ENCODE data around the gene TMEM116.
A peak's percentile ranks its signal among the peaks of the same experiment; 100 is the strongest.
"Not testable (repeated sequence)": the region's sequence is repeated elsewhere in the genome, so short reads cannot be mapped to it uniquely, and the experiment has no call there.

The TMEM116 gene

DNA sequence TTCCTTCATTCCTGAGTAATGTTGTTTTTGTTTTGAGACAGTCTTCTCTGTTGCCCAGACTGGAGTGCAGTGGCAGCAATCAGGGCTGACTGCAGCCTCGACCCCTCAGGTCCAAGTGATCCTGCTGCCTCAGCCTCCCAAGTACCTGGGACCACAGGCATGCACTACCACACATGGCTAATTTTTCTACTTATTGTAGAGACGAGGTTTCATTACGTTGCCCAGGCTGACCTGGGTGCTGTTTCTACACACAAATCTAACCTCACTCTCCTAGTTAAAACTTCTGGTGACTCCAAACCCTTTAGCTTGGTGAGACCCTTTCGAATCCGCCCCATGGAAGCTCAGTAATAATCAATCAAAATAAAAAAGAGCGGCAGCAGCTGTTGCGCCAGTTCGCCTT lies 1.3 kb downstream of the TMEM116 start:
- intact Hi-C loops (cut with DNase I): loop anchor here (5.0 to 10.0 kb wide), 3 partner anchors 93 to 371 kb away; partner anchors contain the start of genes HECTD4, MAPKAPK5 and NAA25
- DNase-seq: no peak

DNA sequence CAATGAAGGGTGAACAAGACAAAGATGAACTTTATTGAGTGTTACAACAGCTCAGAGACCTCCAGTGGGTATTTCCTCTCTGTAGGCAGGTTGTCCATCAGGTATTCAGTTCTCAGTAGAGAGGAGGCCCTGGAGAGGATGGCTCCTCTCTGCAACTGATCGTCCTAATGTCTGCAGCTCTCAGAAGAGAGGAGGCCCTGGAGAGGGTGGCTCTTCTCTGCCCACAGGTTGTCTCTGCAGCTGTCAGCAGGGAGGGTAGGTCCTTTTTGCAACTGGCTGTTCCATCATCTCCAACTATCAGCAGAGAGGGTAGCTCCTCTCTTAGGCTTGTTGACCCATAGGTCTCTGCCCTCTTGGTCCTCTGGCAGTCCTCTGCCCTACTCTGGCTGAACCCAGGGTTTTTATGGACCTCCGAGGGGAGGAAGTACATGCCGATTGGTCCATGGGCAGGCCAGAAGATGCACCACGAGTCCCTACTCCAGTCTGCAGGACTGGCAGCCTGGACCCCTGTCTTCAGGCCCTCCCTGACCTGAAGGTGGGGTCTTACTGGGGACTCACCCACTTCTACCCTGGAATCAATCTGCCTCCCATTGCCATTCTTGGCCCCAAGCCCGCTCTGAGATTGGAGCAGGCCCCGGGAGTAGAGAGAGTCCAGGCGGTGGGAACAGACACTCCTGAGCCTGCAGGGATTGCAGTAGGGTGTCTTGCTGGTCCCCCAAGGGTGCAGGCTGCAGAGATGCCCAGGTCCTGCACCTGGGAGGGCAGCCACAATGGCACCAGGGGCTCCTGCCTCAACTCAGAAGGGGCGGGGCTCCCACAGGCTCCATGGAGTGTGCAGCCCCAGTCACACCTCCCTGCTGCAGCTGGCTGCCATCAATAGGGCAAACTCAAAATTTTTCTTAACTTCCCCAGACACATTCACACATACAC lies 2.3 kb downstream of the TMEM116 start:
- intact Hi-C loops (cut with DNase I): loop anchor here (5.0 to 10.0 kb wide), 3 partner anchors 94 to 372 kb away; partner anchors contain the start of genes HECTD4, MAPKAPK5 and NAA25

DNA sequence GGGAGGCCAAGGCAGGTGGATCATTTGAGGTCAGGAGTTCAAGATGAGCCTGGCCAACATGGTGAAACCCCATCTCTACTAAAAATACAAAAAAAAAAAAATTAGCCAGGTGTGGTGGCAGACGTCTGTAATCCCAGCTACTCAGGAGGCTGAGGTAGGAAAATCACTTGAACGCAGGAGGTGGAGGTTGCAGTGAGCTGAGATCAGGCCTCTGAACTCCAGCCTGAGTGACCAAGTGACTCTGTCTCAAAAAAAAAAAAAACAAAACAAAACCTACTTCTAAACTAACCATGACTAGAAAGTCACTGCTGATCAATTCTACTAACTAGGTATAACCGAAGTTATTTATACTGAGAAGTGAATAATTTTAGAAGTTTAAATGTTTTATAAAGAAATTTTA lies 3.4 kb downstream of the TMEM116 start:
- intact Hi-C loops (cut with DNase I): not testable (repeated sequence)

More for the DNA sequence above, 2.3 kb downstream of the TMEM116 start:
- DNase-seq: no peak

DNA sequence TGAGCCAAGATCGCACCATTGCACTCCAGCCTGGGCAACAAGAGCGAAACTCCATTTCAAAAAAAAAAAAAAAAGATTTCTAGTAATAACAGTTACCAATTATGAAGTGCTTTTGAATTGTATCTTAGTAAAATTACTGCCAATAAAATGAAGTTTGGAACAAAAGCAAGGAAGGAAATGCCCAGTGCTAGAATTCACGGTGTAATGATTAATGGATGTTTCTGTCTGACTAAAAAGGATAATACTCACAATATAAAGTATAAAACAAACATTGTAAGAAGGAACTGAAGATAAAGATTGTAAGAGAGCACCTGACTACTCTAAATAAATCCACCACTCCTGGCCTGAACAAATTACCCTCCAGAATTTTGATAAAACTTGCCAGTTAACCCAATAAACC lies 4.0 kb downstream of the TMEM116 start:
- intact Hi-C loops (cut with DNase I): no loop called here
- no peak for DNase-seq

More for the DNA sequence above, 3.4 kb downstream of the TMEM116 start:
- DNase-seq: not testable (repeated sequence)

DNA sequence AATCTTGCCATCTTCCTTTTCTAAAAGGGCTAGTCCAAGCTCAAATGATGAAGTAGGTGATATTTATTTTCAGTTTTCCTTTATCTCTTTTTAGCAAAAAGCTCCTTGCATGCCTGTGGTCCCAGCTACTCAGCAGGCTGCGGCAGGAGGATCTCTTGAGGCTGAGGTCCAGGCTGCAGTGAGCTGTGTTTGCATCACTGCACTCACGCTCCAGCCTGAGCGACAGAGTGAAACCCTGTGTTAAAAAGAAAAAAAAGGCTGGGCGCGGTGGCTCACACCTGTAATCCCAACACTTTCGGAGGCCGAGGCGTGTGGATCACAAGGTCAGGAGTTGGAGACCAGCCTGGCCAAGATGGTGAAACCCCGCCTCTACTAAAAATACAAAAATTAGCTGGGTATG lies 5.0 kb downstream of the TMEM116 start:
- no peak for DNase-seq
- intact Hi-C loops (cut with DNase I): no loop called here

DNA sequence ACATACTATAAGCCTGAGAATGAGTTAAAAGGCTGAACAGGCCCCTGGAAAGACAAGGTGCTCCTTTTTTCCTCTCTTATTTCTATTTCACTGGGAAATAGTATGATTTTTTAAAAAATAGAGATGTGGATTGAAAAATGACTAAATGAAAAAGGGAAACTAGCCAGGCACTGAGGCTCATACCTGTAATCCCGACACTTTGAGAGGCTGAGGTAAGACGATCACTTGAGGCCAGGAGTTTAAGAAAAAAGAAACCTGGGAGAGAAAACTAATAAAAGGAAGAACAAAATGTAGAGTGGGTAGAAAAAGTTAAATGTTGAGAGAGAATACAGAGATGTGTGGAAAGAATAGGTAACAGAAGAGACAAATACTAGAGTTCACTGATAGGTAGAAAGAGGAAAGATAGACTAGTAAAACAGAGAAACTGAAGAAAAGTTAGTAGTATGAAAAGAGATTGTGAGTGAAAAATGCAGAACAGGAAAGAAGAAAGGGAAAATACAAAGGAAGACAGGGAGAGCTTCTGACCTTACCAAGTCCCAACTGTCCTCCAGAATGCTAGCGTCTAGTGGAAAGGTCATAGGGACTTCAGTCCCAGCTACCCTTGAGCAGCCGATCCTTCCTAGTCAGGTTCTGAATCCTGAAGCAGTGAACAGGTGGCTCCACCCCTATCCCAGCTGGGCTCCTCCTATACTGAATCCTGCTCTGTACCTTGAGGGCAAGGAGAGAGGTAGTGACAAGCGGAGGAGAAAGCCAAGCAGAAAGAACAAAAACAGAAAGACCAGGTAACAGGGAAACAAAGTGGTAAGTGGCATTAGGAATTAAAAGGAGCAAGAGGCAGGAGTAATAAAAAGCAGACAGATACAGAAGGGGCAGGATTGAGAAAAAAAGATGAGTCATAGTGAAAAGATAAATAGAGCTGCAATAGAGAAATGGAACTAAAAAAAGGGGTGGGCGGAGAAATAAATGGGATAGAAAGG lies 7.3 kb downstream of the TMEM116 start:
- DNase-seq: peak in 9 of 42 donors; percentile 11 to 52 (median 31)
- intact Hi-C loops (cut with DNase I): no loop called here

DNA sequence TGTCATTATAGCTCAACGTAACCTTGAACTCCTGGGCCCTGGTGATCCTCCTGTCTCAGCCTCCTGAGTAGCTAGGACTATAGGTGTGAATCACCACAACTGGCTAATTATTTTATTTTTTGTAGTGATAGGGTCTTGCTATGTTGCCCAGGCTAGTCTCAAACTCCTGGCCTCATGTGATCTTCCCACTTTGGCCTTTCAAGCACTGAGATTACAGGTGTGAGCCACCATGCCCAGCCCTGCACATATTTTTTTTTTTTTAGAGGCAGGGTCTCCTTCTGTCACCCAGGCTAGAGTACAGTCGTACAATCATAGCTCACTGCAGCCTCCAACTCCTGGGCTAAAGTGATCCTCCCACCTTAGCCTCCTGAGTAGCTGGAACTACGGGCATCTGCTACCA lies 8.9 kb downstream of the TMEM116 start:
- intact Hi-C loops (cut with DNase I): no loop called here

DNA sequence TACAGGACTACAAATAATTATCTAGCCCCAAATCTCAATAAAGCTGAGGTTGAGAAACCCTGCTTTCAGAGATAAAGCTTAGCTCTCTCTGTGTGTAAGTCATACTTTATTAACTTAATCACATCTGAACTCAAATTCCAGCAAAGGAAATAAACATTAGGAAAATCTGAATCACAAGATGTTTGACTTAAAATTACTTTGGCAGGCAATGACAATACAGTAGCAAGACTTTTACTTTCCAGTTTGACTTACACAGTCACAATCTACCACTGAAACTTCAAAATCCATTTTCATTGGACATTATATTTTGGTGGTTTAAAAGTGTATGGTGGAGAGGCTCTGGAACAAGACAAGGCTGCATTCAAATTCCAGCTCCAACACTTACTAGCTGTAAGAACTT lies 11.4 kb downstream of the TMEM116 start:
- intact Hi-C loops (cut with DNase I): no loop called here
- no peak for DNase-seq

More for the DNA sequence above, 8.9 kb downstream of the TMEM116 start:
- DNase-seq: no peak

DNA sequence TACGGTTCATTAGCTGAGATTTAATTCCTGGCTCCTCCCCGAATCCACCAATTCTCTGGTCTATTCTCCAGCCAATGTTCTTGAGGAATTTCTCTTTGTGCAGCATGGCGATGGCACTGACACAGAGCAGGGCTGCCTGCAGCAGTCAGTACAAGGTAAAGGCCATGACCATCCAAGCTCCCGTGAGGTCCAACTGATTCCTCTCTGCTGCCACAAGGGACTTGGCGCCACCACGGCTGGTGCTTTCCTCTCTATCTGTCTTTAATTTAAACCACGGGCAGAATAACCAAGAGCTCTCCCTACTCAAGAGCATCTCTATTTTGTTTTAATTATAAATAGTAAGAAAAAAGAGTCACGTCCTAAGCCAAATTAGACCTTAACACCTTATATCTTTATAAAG lies 12.1 kb downstream of the TMEM116 start:
- intact Hi-C loops (cut with DNase I): no loop called here
- no peak for DNase-seq

DNA sequence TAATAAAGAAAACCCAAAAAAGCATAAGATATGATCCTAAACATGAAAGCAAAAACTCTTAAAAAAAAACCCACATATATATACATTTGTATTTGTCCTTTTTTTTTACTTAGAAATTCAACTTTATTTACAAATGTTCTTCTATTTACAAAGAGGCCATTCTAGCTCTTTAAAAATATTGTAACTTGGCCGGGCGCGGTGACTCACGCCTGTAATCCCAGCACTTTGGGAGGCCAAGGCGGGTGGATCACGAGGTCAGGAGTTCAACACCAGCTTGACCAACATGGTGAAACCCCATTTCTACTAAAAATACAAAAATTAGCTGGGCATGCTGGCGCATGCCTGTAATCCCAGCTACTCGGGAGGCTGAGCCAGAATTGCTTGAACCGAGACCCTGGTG lies 13.8 kb downstream of the TMEM116 start:
- DNase-seq; intact Hi-C loops (cut with DNase I): not testable (repeated sequence)

DNA sequence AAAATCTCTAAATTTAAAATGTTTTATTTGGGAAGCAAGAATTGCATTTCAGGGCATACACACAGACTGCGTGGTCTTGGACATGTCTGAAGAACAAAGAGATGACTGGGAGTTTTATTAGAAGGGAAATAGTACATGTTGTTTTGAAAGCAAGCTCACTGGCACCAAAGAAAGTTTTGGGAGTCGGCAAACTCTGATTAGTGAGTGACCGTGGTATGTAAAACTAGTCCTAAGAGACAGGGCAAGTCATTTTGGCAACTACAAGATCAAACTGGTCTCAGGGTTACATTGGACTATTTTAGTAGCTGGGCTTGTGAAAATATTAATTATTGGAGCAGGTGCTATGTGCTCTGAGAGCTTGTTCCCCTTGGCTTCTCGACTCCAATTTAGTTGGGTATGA lies 14.9 kb downstream of the TMEM116 start:
- intact Hi-C loops (cut with DNase I): no loop called here
- DNase-seq: no peak

DNA sequence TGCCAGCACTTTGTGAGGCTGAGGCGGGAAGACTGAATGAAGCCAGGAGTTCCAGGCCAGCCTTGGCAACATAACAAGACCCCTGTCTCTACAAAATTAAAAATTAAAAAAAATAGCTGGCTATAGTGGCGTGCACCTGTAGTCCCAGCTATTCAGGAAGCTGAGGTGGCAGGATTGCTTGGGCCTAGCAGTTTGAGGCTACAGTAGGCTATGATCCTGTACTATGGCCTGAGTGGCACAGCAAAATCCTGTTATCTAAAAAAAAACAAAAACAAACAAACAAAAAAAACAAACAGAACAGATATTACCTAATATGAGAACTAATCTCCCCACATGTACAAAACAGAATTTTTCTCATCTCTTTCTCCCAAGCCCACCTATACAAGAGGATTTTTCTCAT lies 15.7 kb downstream of the TMEM116 start:
- intact Hi-C loops (cut with DNase I): no loop called here
- no peak for DNase-seq

DNA sequence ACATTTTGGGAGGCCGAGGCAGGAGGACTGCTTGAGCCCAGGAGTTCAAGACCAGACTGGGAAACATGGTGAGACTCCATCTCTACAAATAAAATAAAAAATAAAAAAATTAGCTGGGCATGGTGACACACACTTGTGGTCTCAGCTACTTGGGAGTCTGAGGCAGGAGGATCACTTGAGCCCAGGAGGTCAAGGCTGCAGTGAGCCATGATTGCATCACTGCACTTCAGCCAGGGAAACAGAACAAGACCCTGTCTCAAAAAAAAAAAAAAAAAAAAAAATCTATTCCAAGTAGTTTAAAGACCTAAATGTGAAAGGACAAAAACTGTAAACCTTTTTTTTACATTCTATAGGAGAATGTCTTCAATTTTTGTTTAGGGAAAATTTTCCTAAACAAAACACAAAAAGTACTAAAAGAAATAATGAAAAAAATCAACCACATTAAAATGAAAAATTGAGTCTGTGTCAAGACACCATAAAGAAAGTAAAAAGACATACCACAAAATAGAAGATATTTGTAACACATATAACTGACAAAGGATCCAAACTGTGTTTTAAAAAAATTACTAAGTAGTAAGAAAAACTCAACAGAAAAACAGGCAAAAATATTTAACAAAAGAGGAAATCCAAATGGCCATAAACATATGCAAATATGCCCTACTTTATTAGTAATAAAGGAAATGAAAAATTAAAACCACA lies 17.0 kb downstream of the TMEM116 start:
- intact Hi-C loops (cut with DNase I): no loop called here
- no peak for DNase-seq

DNA sequence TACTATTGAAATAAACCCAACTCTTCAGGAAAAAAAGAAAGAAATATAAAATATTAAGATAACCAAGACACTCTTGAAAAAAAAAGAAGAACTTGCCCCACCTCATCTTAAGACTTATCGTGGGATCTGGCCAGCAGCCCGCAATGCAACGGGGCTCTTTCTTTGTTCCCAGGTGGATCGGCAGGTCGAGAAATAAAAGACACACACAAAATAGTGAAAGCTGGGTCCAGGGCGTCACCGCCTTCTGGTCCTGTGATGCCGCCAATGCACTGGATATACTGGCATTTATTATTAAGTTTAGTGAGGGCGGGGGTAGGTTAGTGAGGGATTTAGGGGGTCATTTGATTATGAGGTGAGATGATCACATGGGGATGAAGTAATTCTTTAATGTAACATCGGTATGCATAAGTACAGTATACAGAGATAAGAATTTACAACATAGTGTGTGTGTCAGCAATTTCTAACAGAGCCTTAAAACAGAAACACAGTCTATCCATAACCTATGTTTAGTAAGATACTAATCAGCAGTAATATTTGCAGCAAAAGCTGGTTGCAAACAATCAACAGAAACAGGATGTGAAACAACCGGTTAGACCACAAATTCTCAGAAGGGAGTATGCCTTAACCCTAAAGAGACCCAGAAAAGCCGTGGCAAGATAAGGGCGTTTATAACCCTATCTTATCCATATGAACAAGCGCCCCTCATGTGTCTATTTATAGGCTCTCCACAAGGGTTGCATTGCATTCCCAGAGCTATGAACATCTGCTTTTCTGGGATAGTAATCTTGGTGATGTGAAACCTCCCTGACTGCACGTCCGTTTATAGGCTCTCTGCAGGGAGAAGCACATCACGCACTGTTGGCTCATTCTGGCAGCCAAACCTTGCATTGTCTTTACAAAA lies 18.5 kb downstream of the TMEM116 start:
- DNase-seq: not testable (repeated sequence)

DNA sequence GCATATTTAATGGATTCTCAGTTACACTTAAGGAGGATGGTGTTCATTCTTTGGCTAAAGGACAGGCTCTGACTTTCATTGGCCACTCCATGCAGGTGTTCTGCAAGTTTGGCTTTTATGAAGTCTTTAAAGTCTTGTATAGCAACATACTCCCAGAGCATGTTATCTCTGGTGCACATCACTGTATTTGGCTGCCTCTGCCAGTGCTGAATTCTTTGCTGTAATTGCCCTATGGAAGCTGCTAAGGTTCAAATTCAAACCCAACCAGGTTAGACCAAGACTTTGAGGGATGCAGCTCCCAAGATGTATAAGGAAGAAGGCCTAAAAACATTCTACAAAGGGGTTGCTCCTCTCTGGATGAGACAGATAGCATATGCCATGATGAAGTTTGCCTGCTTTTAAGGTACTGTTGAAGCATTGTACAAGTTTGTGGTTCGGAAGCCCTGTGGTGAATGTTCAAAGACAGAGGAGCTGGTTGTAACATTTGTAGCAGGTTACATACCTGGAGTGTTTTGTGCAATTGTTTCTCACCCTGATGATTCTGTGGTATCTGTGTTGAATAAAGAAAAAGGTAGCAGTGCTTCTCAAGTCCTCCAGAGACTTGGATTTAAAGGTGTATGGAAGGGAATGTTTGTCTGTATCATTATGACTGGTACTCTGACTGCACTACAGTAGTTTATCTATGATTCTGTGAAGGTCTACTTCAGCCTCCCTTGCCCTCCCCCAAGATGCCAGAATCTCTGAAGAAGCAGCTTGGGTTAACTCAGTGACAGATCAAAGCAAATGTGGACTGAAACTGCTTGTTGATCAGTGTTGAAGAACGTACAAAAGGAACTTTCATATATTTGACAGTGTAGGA lies 19.4 kb downstream of the TMEM116 start:
- DNase-seq: no peak
- intact Hi-C loops (cut with DNase I): no loop called here

More for the DNA sequence above, 18.5 kb downstream of the TMEM116 start:
- intact Hi-C loops (cut with DNase I): not testable (repeated sequence)

DNA sequence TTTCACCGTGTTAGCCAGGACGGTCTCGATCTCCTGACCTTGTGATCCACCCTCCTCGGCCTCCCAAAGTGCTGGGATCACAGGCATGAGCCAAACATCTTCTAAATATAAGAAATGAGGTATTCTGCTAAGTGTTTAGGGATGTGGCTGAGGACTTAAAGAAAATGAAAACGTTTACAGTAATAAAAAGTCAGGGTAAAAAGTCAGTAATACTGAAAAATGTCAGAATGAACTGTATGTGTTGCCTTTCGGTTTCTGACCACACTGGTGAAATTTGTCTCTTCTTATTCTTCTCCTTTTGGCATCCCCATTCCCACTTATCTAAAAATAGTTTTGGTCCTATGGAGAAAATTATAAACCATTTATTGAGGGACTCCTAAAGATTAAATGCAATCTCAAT lies 20.5 kb downstream of the TMEM116 start:
- intact Hi-C loops (cut with DNase I): no loop called here
- no peak for DNase-seq

DNA sequence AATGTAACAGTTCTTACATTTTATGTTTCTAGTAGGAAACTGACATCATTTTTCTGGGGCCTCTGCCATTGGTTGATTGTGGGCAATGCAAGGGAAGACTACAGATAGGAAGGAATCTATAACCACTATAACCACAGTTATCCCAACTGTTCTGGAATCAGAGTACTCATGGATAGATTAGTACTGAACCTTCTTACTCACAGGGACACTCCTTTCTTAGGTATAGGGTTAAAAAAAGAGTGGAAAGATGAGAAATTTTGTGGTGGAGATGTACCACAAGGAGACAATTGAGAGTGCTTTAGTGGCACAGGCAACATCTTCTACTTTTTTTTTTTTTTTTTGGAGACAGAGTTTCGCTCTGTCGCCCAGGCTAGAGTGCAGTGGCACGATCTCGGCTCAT lies 21.0 kb downstream of the TMEM116 start:
- intact Hi-C loops (cut with DNase I): no loop called here

More for the DNA sequence above, 21.0 kb downstream of the TMEM116 start:
- no peak for DNase-seq

Measured in head of caudate nucleus (tissue), 42 donors.